GM21528 (cell line): Measurements from ENCODE around the gene KCNJ12.
"Not testable (repeated sequence)": the region's sequence is repeated elsewhere in the genome, so short reads cannot be mapped to it uniquely, and the experiment has no call there.

Source experiments
- ATAC-seq: cut with Tn5 transposase; IDR thresholded peaks from one replicate; pipeline ENCODE4 v1.9.1; 2021; ENCODE audit warnings: mild to moderate bottlenecking, moderate library complexity; ENCODE audit not compliant: unreplicated experiment, low FRiP score

Gene KCNJ12

GRCh38 chr17:21417921-21418320 is 41.8 kb downstream of the KCNJ12 start:
- no peak for ATAC-seq

DNA sequence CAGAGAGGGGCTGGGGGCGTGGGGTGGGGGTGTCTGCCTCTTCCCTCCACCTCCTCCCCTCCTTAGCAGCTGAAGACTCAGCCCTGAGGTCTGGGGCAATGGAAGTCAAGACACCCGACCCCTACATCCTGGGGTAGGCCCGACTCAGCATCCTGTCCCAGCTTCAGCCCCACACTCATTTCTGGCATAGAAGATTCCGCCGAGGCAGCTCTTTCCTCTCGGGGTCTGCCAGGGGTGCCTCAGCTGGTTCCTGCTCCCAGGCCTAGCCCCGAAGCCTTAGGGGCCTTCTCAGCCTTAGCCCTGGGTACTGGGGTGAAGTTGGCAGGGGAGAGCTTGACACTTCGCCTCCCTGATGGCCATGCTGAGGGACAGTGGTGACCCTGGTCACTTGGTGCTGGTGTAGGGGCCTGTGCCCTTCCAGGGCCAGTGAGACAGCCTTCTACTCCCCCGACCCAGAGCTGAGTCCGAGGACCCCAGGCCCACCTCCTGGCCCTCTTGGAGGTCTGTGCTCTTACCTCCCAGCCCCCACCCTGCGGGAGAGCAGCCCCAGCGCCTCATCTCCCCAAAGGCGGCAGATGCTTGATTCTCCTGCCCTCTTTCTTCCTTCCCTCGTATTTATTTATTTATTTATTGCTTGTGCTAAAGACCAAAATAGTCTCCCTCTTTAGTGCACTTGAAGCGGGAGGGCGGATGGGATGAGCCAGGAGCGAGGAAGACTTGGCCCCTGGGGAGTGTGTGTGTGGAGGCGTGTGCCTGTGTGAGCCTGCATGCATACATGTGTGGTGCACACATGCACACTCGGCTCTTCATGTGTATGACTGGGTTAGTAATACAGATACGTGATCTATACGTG is 42.5 kb downstream of the KCNJ12 start:
- ATAC-seq = no peak

- no peak for ATAC-seq
These were observed 43.4 kb downstream of the KCNJ12 start for GRCh38 chr17:21419299-21420239.

- not testable (repeated sequence) for ATAC-seq
These were observed 44.4 kb downstream of the KCNJ12 start for GRCh38 chr17:21420503-21421090.

DNA sequence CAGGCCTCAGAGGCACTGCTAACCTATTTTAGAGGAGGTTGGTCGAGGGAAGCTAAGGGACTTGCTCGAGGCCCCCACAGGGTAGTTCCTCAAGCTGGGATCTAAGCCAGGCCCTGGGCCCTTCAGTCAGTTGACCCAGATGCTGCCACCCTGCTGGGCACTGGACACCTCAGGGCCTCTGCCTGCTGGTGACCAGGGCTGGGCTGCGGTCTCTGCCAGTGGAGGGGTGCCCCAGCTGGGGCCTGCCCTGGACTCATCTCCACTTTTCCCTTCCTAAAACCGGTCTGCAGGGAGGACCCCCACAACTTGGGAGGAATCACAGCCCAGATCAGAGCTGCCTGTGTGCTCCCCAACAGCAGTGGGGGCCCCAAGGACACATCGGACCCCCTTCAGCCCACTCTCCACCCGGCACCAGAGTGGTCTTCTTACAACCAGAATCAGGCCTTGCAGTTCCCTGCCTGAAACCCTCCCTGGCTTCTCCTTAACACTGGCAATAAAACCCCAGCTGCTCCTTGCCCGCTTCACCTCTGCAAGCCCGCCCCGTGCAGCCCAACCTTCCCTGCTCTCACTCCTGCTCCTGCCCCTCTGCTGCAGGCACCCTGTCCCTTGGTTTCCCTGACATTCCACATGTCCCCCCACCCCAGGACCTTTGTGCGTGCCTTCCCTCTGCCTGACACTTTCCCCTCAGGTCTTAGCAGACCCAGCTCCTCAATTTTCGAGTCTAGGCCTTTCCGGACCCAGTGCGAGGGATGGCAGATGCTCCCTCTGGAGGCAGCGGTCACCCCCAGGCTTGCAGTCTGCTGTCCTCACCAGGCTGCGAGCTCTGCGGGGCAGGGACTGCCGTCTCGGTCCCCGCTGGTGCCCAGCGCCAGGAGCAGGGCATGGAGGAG is 45.5 kb downstream of the KCNJ12 start:
- not testable (repeated sequence) for ATAC-seq

DNA sequence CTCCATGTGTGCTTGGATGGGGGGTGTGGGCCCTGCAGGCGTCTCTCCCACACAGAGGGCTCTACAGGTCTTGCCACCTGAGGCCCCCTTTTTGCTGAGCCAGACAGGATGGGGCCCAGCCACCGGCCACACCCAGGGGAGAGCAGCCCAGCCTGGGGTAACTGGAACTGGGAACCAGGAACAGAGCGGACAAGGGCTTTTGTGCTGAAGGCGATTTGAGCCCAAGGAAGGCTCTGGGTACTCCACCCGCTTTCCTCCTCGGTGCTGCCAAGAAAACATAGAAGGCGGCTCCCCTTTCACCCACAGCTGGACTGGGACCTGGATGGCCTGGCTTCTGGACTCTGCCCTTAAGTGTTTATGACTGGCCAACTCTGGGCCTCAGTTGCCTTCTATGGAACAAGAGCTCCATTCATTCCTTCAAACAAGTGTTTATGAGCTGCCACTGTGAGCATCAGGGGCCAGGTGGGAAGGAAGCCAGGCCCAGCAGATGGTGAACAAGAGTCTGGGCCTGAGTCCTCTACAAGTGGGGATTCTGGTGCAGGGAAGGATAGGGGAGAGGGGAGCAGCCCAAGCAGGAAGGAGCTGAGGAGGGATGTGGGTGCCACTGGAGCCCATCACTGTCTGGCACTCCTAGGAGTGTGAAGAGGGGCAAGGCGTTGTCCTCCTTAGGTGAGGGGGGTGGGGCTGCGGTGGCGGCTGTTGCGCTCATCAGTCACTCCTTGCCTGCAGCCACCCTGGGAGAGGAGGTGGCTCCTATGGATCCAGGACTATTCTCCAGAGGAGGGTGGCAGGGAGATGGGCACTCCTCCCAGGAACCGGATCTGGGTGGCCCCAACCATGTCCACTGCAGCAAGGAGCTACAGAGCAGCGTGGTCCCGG is 46.4 kb downstream of the KCNJ12 start:
- ATAC-seq = not testable (repeated sequence)

DNA sequence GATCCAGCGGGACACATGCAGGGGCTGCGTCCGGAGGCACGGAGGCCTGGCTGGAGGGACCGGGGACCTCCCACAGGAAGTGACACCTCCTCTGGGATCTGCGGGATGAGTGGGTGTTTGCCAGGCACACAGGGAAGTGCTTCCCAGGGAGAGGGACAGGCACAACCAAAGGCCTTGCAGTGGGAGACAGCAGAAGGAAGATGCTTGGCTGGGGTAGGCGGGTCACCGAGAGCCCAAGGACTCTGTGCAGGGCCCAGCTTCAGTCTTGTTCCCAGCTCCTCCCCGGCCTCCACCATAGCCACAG is 47.0 kb downstream of the KCNJ12 start:
- not testable (repeated sequence) for ATAC-seq

- ATAC-seq = not testable (repeated sequence)
These were observed 48.5 kb downstream of the KCNJ12 start for GRCh38 chr17:21424697-21425096.

GRCh38 chr17:21425321-21425720 is 49.2 kb downstream of the KCNJ12 start:
- no peak for ATAC-seq

GRCh38 chr17:21425736-21426135 is 49.6 kb downstream of the KCNJ12 start:
- ATAC-seq = no peak

DNA sequence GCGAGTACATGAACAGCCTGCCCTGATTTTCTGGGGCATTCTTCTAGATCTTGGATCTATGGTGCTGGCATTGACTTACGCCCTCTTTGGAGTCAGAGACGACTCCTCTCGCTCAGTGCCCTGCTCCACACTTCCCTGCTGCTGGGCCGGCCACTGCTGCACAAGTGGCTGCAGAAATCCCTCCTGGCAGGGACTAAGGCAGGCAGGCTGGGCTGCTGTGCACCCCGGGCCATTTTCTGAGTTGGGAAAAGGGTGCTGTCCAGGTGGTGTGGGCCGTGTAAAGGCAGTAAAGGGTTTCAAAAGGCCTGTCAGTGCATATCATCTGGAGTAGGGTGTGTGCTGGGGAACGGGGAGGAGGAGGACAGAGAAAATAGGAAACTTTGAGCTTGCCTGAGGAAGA is 50.1 kb downstream of the KCNJ12 start:
- not testable (repeated sequence) for ATAC-seq

DNA sequence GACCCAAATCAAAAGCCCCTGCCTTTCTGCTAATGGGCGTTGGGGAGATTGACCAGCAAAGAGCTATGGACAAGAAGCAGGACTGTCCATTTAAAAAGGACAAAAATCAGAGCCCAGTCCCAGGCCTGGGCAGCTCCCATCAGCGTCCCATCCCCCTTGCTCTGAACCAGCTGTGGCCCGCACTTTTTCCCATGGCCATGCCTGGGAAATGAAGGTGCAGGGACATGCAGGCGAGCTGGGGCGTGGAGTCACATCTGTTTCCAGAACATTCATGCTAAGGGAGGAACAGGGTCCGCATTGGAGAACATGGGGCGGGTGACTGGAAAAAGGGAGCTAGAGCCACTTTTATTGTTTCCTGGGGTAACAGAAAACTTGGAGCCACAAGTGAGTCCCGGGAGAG is 50.7 kb downstream of the KCNJ12 start:
- not testable (repeated sequence) for ATAC-seq

- not testable (repeated sequence) for ATAC-seq
These were observed 51.6 kb downstream of the KCNJ12 start for GRCh38 chr17:21427727-21428126.

- not testable (repeated sequence) for ATAC-seq
These were observed 52.7 kb downstream of the KCNJ12 start for GRCh38 chr17:21428752-21429424.

DNA sequence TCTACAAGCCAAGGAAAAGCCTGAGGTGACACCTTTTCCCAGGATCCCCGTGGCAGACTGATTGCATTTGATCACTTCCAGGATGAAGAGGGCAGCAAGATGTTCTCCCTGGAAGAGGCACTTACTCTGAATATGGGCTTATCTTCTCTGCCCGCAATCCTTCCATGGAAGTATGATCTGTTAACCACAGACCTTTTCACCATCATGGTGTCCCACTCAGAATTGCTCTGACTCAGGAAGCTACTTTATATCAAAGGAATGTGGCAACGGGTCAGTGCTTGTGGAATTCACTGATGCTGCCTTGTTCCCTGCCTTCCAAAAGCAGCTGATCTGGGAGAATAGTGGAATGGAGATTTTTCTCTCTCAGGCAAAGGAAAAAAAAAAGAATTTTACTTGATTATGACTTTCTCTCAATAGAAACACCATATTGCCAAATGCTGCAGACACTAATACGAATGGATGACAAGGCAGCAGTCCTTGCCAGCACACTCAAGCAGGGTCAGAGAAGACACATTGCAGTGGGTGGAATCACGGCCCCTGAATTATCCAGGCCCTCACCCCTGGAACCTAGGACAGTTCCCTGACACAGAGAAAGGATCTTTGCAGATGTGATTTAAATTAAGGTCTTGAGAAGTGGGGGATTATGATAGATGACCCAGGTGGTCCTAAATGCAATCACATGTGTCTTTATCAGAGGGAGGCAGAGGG is 53.9 kb downstream of the KCNJ12 start:
- ATAC-seq = not testable (repeated sequence)

DNA sequence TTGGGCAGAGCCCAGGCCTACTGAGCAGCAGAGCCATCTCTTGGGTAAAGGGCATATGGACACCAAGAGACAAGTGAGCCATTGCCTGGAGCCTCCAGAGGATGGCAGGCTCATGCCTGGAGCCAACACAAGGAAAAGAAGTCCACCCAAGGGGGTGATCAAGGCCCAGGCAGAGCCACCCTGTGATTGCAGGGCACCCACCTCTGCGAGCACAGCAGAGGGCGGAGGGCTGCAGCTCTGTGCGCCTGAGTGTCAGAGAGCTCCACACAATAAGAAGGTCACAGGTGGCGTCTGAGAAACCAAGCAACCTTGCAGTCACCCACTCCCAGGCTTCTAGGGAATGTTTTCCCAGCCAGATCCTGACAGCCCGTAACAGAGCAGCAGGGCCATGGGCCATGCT is 57.8 kb downstream of the KCNJ12 start:
- ATAC-seq = not testable (repeated sequence)

DNA sequence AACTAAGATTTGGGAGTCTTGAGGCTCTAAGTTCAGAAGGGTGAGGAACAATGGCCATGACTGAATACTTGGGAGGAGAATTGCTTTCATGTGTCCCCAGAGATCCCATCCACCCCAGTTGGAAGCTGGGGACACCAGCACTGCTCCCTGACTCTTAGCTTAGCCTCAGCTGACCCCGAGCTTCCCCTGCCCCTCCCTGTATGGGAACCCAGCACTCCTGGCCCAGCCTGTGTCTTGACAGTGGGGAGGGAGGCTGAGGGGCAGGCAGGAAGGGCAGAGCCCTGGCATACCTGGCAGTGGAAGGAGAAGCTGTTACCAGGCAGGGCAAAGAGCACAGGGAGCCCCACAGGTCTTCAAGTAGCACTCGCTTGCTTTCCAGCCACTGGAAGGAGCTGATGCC is 58.8 kb downstream of the KCNJ12 start:
- ATAC-seq = not testable (repeated sequence)

DNA sequence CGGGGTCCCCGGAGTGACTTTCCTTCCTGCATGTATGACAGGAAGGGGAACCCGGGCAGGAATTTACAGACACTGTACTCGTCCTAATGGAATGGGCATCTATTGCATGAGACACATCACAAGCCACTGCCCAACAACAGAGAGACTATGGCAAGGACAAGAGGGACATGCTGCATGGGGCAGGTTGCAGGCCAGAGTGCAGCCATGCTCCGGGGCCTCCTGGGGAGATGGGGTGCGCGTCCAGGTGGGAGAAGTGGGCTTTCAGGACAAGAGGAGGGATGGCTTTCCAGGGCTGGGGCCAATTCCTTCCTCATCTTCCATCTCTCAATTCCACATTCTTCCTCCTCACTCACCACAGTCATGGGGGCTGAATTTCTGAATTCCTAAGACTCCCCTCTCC is 60.3 kb downstream of the KCNJ12 start:
- not testable (repeated sequence) for ATAC-seq
